HG03066 (cell line): ENCODE results near the gene CEP89.
"Not testable (repeated sequence)": the region's sequence is repeated elsewhere in the genome, so short reads cannot be mapped to it uniquely, and the experiment has no call there.

ENCODE experiments used
- ATAC-seq: cut with Tn5 transposase; IDR thresholded peaks from one replicate; pipeline ENCODE4 v1.9.1; 2021; ENCODE audit warnings: low read depth; ENCODE audit not compliant: unreplicated experiment

The CEP89 gene

DNA sequence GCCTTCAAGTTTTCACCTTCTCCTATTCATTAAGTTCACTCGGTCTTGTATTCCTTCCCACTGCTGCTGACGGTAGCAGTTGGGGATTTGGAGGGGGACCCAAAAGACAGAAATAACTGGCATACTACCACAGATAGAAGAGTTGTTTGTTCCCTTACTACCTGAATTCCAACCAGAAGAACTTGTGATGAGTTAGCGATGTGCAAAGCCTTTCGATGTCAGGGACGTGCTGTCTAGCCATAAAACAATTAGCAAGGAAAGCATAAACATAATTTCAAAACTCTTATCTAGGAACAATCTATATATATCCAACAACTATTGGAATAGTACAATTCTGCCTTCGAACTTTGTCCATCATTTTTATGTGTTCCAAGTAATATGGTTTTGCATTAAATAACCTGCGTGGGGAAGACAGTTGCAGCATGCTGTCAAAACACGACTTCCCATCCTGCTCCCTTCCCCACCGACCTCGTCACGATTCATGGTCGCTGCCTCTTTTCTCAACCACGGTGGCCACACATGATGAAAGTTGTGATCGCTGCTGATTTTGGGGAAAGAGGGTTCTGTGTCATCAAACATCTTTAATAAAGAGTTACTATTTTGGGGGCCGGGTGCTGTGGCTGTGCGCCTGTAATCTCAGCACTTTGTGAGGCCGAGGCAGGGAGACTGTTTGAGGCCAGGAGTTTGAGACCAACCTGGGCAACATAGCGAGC, 98.4 kb downstream of the CEP89 start:
- ATAC-seq: no peak

- no peak for ATAC-seq
These were observed 99.4 kb downstream of the CEP89 start for GRCh38 chr19:32872391-32872790.

- no peak for ATAC-seq
These were observed 100.7 kb downstream of the CEP89 start for GRCh38 chr19:32870981-32871451.

DNA sequence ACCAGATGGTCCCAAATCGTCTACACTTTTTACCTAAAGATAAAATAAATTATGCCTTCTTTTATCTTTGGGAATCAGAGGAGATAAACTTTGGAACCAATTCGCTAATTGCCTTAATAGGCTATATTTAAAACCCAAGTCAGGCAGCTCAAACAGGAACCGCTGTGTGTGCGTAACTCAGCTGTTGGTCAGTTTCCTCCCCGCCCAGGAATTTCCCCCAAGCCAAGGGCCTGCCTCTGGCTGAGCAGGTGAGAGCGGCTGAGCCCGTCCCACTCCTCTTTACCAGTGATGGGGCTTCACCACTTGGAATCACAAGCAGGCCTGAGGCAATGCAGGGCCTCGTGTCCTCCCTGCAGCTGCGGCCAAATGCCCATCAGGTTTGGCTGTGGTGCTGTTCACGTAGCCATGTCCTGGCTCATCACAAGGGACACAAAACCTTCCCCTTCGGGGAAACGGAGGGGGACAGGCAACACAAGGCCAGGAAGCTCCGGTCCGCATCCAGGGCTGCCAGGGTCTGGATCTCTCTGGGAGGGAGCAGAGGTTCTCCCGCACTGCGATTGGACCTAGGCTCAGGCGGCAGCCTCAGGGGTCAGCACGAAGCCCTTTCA, 101.7 kb downstream of the CEP89 start:
- no peak for ATAC-seq

DNA sequence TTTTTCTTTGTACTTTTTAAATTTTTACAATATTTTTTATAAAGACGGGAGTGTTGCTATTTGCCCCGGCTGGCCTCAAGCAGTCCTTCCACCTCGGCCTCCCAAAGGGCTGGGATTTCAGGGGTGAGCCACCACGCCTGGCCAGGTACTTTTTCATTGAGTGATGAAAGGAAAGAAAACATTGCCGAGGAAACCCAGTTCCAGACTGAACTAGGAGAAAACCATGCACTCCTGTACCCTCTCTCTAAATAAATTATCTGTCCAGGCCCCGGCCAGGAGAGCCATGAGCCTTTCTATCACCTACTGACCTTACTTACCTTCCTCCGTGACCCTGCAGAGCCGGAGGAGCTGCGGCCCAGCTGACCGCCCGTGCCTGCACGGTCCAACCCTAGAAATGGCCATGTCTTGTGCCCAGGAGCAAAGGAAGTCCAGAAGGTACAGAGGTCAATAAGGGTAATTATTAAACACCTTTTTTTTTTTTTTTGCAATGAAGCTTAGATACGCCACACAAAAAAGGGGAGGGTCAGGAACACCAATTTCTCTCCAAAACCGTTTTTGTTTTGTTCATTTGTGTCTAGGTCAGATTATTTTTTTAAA, 102.3 kb downstream of the CEP89 start, which contains the start of gene SLC7A9:
Gene SLC7A9, minus strand, starts transcription at position 399 of the 597 bp plus-strand sequence. CDS start 1,233 bp downstream, outside the sequence.
- ATAC-seq: no peak

DNA sequence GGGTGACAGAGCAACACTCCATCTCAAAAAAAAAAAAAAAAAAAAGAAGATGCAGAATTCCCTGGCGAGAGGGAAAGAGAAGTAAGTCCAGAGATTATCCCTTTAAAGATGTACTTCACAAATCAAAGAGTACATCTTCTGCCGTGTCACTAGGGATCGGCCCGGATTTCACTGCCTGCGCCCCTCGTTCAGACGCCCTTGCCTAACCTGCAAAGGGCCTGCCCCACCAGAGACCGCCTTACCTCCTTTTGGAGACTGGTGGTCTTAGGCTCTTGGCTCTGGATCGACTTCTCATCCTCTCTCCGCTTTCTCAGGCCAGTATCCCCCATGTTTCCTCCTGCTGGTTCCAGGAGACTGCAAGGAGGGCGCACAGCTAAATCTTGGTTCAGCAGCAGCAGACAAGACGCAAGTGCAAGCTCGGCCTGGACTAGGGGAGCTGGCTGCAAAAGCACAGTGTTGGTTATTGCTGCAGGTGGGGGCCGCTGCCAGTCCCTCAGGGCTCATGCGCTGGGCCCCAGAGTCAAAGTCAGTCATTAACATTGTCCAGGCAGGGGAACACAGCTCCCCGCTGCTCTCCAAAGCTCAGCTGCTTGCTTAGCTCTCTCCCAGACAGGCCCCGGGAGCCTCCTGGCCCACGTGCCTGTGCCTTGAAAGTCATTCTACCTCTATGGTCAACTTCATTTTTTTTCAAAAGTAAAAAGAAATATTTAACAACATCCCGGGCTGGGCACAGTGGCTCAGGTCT, 103.4 kb downstream of the CEP89 start:
- no peak for ATAC-seq

GRCh38 chr19:32867436-32867835, 104.3 kb downstream of the CEP89 start:
- ATAC-seq: not testable (repeated sequence)

GRCh38 chr19:32866564-32867265, 105.0 kb downstream of the CEP89 start:
- ATAC-seq: no peak

- no peak for ATAC-seq
These were observed 105.7 kb downstream of the CEP89 start for GRCh38 chr19:32866061-32866460.

DNA sequence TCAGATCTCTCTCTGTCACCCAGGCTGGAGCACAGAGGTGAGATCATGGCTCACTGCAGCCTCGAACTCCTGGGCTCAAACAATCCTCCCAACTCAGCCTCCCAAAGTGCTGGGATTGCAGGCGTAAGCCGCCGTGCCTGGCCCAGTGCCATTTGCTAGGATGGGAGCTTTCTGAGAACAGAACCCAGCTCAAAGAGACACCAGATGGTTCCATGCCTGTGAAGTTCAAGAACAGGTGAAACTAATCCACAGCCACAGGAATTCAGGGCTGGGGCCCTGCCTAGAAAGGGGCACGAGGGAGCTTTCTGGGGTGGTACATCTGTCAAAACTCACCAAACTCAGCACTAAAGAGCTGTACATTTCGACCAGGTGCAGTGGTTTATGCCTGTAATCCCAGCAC, 106.4 kb downstream of the CEP89 start:
- ATAC-seq: no peak

DNA sequence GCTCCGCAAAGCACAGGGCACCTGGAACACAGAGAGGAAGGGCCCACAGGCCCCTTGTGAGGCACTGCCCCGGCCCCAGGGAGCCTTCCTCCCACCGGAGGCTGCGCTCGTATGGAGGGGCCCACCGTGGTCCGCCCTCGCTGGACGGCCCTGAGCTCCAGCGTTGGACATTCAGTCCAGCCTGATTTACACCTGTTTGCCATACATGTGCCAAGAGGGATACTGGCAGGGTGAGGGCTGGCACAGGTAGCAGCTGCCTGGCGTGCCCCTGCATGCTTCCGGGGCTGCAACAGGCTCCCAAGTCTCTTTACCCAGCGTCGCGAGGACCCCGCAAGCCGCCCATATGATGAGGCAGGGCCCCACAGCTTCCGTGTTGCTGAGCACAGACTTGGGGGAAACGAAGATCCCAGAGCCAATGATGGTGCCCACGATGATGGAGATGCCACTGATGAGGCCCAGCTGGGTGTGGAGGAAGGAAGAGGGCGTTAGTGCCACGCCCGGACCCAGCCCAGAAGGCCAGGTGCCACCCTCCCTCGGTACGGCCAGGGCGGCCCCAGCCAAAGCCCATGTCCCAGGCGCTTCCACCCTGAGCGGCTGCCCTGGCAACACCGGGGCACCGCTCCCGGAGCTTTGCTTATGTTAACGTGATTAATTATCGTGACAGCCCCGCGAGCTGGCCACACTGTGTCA, 107.3 kb downstream of the CEP89 start:
- no peak for ATAC-seq

DNA sequence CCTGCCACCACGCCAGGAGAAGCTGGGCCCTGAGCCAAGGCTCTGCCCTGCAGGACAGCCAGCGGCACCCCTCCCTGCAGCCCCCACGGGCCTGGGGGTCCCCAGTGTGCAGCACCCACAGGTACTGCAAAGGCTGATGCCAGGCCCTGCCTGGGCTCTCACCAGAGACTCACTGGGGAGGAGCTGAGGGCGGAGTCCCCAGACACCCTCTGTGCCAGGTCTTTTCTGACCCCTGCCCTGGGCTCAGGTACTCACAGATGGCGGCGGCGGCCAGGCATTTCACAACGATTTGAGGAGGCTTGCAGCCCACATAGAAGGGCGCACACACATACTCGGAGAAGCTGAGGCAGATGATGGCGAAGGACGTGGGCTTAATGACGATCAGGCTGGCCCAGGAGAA, 107.9 kb downstream of the CEP89 start:
- no peak for ATAC-seq

DNA sequence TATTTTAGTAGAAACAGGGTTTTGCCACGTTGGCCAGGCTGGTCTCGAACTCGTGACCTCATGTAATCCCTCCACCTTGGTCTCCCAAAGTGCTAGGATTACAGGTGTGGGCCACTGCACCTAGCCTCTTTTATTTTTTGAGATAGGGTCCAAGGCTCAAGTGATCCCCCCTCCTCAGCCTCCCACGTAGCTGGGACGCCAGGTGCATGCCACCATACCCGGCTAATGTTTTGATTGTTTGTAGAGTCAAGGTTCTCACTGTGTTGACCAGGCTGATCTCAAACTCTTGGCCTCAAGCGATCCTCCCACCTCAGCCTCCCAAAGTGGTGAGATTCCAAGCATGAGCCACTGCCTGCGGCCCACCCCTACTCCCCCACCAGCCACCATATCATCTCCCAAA, 108.5 kb downstream of the CEP89 start:
- ATAC-seq: no peak

- ATAC-seq: no peak
These were observed 109.0 kb downstream of the CEP89 start for GRCh38 chr19:32862741-32863140.

GRCh38 chr19:32862173-32862572, 109.6 kb downstream of the CEP89 start:
- no peak for ATAC-seq

DNA sequence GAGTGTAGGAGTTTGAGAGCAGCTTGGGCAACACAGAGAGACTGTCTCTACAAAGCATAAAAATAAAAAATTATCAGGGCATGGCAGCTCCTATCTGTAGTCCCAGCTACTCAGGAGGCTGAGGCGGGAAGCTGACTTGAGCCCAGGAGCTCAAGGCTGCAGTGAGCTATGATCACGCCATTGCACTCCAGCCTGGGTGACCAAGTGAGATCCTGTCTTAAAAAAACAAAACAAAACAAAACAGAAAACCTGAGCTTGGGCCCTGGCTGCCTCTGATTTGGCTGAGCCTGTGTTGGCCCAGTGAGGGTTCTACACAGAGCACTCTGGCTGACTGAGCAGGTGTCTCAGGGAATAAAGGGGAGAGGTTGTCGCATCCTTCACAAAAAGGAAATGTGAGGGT, 110.2 kb downstream of the CEP89 start:
- no peak for ATAC-seq

DNA sequence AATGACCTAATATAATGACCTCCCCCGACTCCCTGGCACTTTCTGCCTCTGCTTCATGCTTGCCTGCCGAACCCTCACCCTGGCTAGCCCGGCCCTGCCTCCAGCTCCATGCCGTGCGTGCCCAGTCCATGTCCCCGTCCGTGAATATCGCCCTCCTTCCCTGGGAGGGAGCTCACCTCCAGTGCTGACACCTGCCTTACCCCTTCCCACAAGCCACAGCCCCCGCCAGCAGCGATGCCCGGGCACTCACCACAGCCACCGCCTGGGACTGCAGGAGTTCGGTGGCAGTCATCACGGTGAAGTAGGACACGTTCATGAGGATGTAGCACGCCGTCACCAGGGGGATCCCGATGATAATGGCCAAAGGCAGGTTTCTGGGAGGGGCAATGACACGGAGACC, 112.2 kb downstream of the CEP89 start:
- ATAC-seq: no peak

GRCh38 chr19:32858559-32858958, 113.2 kb downstream of the CEP89 start:
- ATAC-seq: no peak

- ATAC-seq: no peak
These were observed 113.6 kb downstream of the CEP89 start for GRCh38 chr19:32858155-32858554.

GRCh38 chr19:32857584-32857983, 114.2 kb downstream of the CEP89 start:
- ATAC-seq: no peak
